Stimulated activated CD8-positive, alpha-beta memory T cell treated with anti-CD3 and anti-CD28 coated beads, Interleukin-4, amount 100 ng/mL, for 24 hours (primary cell): ENCODE results near the gene RREB1.
"Not testable (repeated sequence)": the region's sequence is repeated elsewhere in the genome, so short reads cannot be mapped to it uniquely, and the experiment has no call there.

Experiments used
- DNase-seq: peaks from one replicate; pipeline ENCODE4 v3.0.0-alpha.2; 2020; ENCODE audit warnings: low read depth

RREB1 gene

GRCh38 chr6:7264041-7264440 lies 156.3 kb downstream of the RREB1 start:
- DNase-seq, result no peak

DNA sequence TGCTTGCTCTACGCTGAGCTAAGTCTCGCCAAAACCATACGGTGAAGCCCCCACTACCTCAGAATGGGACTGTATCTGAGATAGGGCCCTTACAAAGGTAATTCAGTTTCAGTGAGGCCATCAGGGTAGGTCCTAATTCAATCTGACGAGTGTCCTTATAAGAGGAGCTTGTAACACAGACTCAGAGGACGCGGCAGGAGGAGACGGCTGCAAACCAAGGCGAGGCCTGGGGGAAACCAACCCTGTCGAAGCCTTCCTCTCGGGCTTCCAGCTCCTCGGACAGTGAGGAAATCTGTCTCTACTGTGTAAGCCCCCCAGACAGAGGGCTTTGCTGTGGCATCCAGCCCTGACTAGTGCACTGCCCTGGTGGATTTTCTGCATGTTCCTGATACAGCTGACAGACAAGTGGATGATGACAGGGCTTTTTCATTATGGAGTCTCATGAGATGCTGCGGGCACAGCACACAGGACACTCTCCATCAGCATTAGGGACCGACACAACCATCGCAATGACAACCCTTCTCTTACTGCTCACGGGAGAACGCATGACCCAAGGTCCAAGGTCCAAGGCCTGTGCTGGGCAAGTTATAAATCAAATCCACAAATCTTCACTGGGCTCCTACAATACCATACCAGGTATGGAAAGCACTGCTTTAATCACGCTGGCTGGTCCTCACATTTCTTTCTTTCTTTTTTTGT lies 157.1 kb downstream of the RREB1 start:
- DNase-seq, result no peak

GRCh38 chr6:7265385-7265726 lies 157.6 kb downstream of the RREB1 start:
- DNase-seq, result not testable (repeated sequence)

- DNase-seq, result no peak
Observed at GRCh38 chr6:7267071-7267465, 159.3 kb downstream of the RREB1 start.

DNA sequence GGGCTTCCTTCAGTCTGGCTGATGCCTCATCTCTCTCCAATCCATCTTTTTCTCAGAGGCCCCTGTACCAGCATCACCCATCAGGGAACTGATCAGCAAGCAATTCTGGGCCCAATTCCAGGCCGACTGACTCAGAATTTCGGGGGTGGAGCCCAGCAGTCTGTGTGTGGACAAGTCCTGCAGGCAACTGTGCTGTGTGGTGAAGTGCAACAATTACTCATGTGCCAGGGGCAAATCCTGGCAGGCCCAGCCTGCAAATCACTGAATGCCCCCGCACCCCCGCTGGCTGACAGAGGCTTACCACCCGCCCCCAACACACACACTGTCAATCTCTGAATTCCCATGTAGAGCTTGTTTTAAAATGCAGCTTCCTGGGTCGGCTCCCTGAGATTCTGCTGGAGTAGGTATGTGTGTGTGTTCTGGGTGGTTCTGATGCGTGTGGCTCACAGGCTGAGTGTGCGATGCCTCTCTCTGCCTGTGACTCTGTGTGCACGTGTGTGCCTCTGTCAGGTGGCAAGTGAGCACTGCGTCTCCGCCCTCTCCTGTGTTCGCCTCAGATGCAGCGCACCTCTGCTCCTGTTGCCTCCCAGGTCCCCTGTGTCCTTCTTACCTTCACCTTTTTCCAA lies 159.8 kb downstream of the RREB1 start:
- no peak for DNase-seq

- no peak for DNase-seq
Observed at GRCh38 chr6:7268362-7268761, 160.6 kb downstream of the RREB1 start.

DNA sequence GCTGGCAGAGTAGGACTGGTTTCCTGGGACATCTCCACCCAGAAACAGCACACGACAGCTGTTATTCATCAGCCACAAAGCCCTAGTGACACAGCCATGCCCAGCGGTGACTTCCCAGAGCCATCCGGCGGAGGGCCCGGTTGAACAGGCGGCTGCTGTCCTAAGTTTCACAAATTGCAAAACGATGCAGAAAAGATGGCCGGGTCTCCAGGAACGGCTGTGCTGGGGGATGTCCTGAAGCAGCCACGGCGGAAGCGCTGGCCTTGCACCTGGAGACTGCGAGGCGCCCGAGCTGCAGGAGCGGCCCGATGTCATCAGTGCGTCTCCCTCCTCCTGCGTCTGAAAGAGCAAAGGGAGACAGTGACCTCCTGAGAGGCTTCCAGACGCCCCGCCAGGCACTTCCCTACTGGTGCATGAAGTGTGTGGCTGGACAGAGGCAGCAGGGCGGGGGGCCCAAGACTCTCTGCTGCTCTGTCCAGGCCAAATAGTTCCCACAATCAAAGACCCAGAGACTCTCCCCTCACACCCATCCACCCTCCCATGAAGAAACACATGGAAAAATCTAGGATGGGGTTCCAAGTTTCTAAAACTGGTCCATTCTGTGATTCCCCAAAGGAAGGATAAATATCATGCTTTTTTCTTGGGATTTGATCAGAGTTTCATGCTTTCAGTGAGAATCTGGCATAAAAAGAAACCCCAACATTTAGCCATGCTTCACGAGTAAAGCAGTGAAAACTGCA lies 161.2 kb downstream of the RREB1 start:
- no peak for DNase-seq

DNA sequence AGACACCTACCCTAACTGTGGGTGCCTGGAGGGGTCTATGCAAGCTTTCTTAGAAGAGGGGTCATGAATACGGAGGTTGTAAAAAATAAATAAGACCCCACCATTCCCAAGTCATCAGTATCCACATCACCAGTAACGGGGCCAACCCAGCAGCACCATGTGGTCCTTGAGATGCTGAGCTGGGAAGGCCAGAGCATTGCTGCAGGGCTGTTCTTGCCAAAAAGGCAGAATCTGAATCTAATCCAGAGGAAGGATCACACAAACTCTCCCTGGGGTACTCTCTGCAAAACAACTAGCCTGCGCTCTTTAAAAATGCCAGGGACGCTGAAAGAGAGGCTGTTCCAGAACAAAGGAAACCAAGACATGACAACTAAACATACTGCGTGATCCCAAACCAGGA lies 162.1 kb downstream of the RREB1 start:
- DNase-seq, result no peak

- no peak for DNase-seq
Observed at GRCh38 chr6:7270320-7271204, 162.8 kb downstream of the RREB1 start.

- DNase-seq, result no peak
Observed at GRCh38 chr6:7271205-7271534, 163.4 kb downstream of the RREB1 start.

- no peak for DNase-seq
Observed at GRCh38 chr6:7273709-7274108, 165.9 kb downstream of the RREB1 start.

- DNase-seq, result not testable (repeated sequence)
Observed at GRCh38 chr6:7274525-7274924, 166.8 kb downstream of the RREB1 start.

GRCh38 chr6:7276199-7276524 lies 168.4 kb downstream of the RREB1 start:
- no peak for DNase-seq

DNA sequence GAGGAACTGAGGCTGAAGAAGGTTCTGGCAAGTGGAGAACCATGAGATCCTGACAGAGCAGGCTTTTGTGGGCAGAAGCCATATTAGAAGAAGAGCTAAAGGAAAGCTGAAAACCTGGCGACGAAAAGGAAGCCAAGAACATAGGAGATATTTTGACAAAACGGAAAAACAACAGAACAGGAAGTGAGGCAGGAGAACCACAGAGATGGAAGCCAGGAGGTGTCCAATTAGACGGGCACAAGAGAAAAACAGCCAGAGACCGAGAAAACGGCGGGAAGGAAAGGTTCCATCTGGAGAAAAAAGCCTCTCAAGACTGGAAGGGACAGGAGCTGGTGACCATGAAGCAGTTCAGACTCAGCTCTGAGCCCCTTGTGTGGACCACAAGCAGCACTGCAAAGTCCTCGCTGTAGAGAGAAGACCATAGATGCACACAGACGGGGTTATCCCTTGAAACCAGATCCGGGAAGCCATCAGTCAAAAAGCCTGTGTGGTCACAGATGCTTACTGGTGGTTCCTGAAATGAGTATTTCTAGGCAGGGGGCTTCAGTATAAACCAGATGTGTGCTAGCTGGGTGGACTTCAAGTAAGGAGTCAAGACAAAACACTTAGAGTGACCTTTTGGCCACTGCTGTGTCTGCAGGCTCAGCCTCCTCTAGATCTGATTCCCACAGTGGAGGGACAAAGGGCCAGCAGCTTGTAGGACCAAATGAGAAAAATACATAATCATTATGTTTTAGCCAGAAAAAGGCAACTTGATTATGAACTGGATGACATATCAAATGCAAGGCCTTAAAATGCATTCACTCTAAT lies 174.5 kb downstream of the RREB1 start:
- DNase-seq, result no peak

DNA sequence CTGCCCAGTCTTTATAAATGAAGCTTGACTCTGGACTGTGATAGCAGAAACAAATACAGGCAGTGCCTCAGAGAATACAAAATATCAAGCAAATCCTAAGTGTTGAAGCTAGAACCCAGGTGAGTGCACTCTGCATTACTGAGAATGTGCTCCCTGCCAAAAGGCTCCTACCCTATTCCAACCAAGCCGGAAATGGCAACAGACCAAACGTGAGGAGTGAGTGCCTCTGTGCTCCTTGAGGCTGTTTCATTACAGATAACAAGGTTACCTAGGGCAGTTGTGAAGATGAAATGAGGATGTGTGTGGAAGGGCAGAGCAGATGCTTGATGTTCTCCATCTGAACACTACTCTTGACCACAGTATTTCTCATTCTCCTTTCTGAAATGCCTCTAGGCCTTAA lies 175.9 kb downstream of the RREB1 start:
- no peak for DNase-seq

GRCh38 chr6:7285416-7285815 lies 177.7 kb downstream of the RREB1 start:
- DNase-seq, result no peak

DNA sequence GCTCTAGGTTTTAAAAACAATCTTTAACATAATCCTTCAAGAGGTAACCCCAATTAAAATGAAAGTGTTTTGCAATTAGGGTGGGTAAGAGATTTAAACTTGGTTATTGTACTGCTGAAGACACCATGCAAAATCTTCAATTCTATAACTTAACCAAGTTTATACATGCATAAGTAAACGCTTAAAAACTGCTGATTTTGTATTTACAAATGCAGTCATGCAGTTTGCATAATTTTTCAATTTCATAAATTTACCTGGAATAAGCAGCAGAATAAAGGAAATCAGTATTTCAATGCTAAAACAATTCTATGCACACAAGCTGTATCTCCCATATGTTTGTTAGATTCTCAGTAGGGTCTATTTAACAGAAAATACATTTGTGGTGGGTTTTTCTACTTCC lies 182.3 kb downstream of the RREB1 start:
- no peak for DNase-seq

DNA sequence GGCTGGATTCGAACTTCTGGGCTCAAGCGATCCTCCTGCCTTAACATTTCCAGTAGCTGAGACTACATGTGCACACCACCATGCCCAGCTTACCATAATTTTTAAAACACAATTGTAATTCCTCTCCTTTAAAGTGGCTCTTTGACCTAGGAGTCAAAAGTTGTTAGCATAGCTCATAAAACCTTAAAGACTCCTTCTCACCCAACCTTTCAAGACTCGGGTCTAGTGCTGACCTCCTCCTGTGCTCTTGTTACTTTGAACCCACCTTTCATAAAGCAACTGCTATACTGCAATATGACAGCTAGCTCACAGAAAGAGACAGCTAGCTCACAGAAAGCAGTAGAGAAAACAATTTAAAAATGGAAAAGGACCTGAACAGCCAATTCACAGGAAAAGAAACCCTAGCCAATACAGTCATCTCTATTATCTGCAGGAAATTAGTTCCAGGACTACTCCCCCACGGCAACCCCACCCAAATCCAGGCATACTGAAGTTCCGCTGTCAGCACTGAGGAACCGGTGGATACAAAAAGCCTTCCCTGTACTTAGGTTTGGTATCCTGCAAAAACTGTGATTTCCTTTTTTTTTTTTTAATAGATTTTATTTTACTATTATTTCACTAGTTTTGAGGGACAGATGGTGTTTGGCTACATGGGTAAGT lies 185.0 kb downstream of the RREB1 start:
- no peak for DNase-seq

GRCh38 chr6:7295916-7296315 lies 188.2 kb downstream of the RREB1 start:
- DNase-seq, result no peak

DNA sequence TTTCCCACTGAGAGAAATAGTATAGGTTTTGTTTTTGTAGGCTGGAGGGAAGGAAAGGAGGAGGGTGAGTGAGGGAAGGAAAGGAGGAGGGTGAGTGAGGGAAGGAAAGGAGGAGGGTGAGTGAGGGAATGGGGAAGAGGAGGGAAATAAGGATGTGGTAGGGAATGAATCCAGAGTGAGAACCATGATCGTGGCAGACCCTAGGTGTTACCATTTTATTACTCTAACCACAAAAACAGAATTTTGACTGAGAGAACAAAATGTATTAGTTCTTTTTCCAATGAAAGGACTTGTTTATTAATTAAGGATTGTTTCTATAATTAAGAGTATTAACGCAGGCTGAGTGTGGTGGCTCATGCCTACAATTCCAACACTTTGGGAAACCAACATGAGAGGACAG lies 188.8 kb downstream of the RREB1 start:
- no peak for DNase-seq

GRCh38 chr6:7298113-7298512 lies 190.4 kb downstream of the RREB1 start:
- DNase-seq, result no peak
